GM13976 (cell line): ENCODE measurements around the gene SPARC.

Experiments
- DNase-seq: peaks from one replicate; pipeline ENCODE4 v3.0.0; 2012; ENCODE audit warnings: low spot score
- CTCF ChIP-seq: IDR thresholded peaks from 2 replicates; pipeline ENCODE4 v1.5.1; 2012; ENCODE audit warnings: borderline replicate concordance, mild to moderate bottlenecking; ENCODE audit not compliant: insufficient read depth; ENCODE audit errors: extremely low read depth, missing control alignments, control extremely low read depth
- in situ Hi-C: fragments of 300-500 bp; cut with MboI; formaldehyde crosslinking; loops from one replicate; pipeline ENCODE4 v1.12.0; 2022; ENCODE audit warnings: low sequenced_read_pairs, mixed read lengths, inconsistent platforms; ENCODE audit not compliant: unreplicated experiment

The SPARC gene

GRCh38 chr5:151648089-151648488, 38.6 kb downstream of the SPARC start:
- no peak for TF ChIP-seq CTCF
- no peak for DNase-seq
- in situ Hi-C loops: loop anchor here (10.0 kb wide), 2 partner anchors 113 to 213 kb away; no protein-coding TSS in a partner anchor

GRCh38 chr5:151647320-151647861, 39.3 kb downstream of the SPARC start:
- no peak for DNase-seq
- in situ Hi-C loops: loop anchor here (10.0 kb wide), 2 partner anchors 113 to 213 kb away; no protein-coding TSS in a partner anchor

GRCh38 chr5:151646334-151646733, 40.4 kb downstream of the SPARC start:
- TF ChIP-seq CTCF: no peak
- in situ Hi-C loops: loop anchor here (10.0 kb wide), 2 partner anchors 112 to 212 kb away; no protein-coding TSS in a partner anchor
- no peak for DNase-seq

More at GRCh38 chr5:151647320-151647861, 39.3 kb downstream of the SPARC start:
- no peak for TF ChIP-seq CTCF

- no peak for TF ChIP-seq CTCF
- in situ Hi-C loops: loop anchor here (10.0 kb wide), 2 partner anchors 109 to 209 kb away; no protein-coding TSS in a partner anchor
- DNase-seq: no peak
These were observed 43.3 kb downstream of the SPARC start for GRCh38 chr5:151643388-151643787.

GRCh38 chr5:151642472-151643140, 44.1 kb downstream of the SPARC start:
- no peak for TF ChIP-seq CTCF
- in situ Hi-C loops: loop anchor here (10.0 kb wide), 2 partner anchors 108 to 208 kb away; no protein-coding TSS in a partner anchor
- DNase-seq: no peak

GRCh38 chr5:151638619-151639018, 48.1 kb downstream of the SPARC start:
- TF ChIP-seq CTCF: no peak
- no peak for DNase-seq
- in situ Hi-C loops: no loop called here

- no peak for DNase-seq
- no peak for TF ChIP-seq CTCF
- in situ Hi-C loops: no loop called here
These were observed 49.0 kb downstream of the SPARC start for GRCh38 chr5:151637676-151638075.
